ENCODE data around the gene AKAP17A.

AKAP17A gene

GRCh38 chrX:1584237-1585011, 7.0 kb upstream of the AKAP17A start:
- TF ChIP-seq CTCF (IDR thresholded peaks at IDR 0.05; ENCODE audit: insufficient read depth, low read length), result no peak
- no peak for TF ChIP-seq POLR2AphosphoS5 (IDR thresholded peaks at IDR 0.05; ENCODE audit: low read depth)
- TF ChIP-seq, protein P1, sequence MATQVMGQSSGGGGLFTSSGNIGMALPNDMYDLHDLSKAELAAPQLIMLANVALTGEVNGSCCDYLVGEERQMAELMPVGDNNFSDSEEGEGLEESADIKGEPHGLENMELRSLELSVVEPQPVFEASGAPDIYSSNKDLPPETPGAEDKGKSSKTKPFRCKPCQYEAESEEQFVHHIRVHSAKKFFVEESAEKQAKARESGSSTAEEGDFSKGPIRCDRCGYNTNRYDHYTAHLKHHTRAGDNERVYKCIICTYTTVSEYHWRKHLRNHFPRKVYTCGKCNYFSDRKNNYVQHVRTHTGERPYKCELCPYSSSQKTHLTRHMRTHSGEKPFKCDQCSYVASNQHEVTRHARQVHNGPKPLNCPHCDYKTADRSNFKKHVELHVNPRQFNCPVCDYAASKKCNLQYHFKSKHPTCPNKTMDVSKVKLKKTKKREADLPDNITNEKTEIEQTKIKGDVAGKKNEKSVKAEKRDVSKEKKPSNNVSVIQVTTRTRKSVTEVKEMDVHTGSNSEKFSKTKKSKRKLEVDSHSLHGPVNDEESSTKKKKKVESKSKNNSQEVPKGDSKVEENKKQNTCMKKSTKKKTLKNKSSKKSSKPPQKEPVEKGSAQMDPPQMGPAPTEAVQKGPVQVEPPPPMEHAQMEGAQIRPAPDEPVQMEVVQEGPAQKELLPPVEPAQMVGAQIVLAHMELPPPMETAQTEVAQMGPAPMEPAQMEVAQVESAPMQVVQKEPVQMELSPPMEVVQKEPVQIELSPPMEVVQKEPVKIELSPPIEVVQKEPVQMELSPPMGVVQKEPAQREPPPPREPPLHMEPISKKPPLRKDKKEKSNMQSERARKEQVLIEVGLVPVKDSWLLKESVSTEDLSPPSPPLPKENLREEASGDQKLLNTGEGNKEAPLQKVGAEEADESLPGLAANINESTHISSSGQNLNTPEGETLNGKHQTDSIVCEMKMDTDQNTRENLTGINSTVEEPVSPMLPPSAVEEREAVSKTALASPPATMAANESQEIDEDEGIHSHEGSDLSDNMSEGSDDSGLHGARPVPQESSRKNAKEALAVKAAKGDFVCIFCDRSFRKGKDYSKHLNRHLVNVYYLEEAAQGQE (IDR thresholded peaks at IDR 0.05; ENCODE audit: insufficient replicate concordance, low read depth), result no peak
- no peak for TF ChIP-seq GABPA (IDR thresholded peaks at IDR 0.05; ENCODE audit: low read depth)
- TF ChIP-seq SPI1 (IDR thresholded peaks at IDR 0.05; ENCODE audit: borderline replicate concordance, low read depth), result no peak
- DNase-seq (ENCODE audit: low read depth in 1 of 2, low spot score in 1 of 2), result no peak
- Histone ChIP-seq H3K4me3 (replicated peaks; ENCODE audit: insufficient read depth, low read length) (no peak overlapping the region), H3K27ac (replicated peaks) (no peak overlapping the region), H3K27me3 (ENCODE audit: insufficient read depth, poor library complexity, severe bottlenecking) (no peaks in the 10 kb centered on the region)

DNA sequence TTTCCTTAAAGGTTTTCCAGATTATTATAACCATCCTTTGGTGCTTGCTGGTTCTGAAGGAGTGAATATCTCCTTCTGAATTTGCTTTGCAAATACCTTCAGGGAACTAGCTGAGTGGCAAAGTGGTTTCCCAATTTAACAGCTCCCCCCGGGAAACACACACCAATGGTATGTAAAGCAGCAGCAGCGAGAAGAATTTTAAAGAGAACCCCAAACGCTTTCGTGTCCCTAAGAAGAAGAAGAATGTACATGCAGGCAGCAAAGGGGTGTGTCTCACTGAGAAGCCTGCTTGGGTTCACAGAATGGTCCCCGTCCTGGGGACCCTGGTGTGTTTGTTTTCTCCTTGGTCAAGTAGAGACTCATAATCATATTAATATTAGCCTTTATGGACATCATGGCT, 4.2 kb upstream of the AKAP17A start:
- no peak for TF ChIP-seq CTCF (IDR thresholded peaks at IDR 0.05; ENCODE audit: insufficient read depth, low read length)
- no peak for TF ChIP-seq POLR2AphosphoS5 (IDR thresholded peaks at IDR 0.05; ENCODE audit: low read depth)
- TF ChIP-seq, protein P1 (IDR thresholded peaks at IDR 0.05; ENCODE audit: insufficient replicate concordance, low read depth), result no peak
- TF ChIP-seq SPI1 (IDR thresholded peaks at IDR 0.05; ENCODE audit: borderline replicate concordance, low read depth), result no peak
- no peak for TF ChIP-seq GABPA (IDR thresholded peaks at IDR 0.05; ENCODE audit: low read depth)
- DNase-seq (ENCODE audit: low read depth in 1 of 2, low spot score in 1 of 2), result peak in 1 of 2 experiments; percentile 35
- Histone ChIP-seq H3K27ac (replicated peaks) (peak overlapping the region; percentile 6; the same call in 1 of the 2 replicates), H3K27me3 (ENCODE audit: insufficient read depth, poor library complexity, severe bottlenecking) (no peaks in the 10 kb centered on the region), H3K4me3 (replicated peaks; ENCODE audit: insufficient read depth, low read length) (no peak overlapping the region)

DNA sequence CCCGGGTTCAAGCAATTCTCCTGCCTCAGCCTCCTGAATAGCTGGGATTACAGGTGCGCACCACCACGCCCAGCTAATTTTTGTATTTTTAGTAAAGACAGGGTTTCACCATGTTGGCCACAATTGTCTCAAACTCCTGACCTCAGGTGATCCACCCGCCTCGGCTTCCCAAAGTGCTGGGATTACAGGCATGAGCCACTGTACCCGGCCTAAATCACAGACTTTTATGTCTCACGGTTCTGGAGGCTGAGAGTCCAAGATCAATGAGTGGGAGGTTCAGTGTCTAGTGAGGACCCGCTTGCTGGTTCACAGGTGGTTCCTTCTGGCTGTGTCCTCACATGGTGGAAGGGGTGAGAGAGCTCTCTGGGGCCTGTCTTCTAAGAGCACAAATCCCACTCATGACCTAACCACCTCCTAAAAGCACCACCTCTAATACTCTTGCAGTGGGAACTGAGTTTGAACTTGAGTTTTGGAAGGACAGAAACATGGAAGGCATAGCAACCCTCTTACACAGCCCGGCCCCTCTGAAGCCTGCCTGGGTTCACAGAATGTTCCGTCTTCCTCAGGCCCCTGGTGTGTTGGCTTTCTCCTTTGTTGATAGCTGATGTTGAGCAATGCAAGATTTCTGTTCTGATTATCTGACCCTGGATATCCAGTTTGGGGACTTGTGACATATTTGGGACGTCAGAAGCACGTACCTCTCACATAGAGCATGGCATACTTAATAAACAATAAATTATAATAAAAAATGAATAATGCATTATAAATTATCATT, 1.9 kb upstream of the AKAP17A start:
- TF ChIP-seq GABPA (IDR thresholded peaks at IDR 0.05; ENCODE audit: low read depth), result no peak
- TF ChIP-seq POLR2AphosphoS5 (IDR thresholded peaks at IDR 0.05; ENCODE audit: low read depth), result no peak
- TF ChIP-seq SPI1 (IDR thresholded peaks at IDR 0.05; ENCODE audit: borderline replicate concordance, low read depth), result no peak
- no peak for TF ChIP-seq CTCF (IDR thresholded peaks at IDR 0.05; ENCODE audit: insufficient read depth, low read length)
- TF ChIP-seq, protein P1 (IDR thresholded peaks at IDR 0.05; ENCODE audit: insufficient replicate concordance, low read depth), result no peak
- Histone ChIP-seq H3K27me3 (ENCODE audit: insufficient read depth, poor library complexity, severe bottlenecking) (no peaks in the 10 kb centered on the region), H3K4me3 (replicated peaks; ENCODE audit: insufficient read depth, low read length) (no peak overlapping the region), H3K27ac (replicated peaks) (peak overlapping the region; percentile 53)
- peak in 1 of 2 experiments; percentile 41 for DNase-seq (ENCODE audit: low read depth in 1 of 2, low spot score in 1 of 2)

All from HL-60 (cell line).